Sigmoid colon (tissue), 7 donors: ENCODE measurements around the gene HES3. TPM values are rescaled to one million over a fixed set of nuclear protein-coding genes. Genes with fewer than 3 reads are reported as not detected.

Experiments used
- DNase-seq: peaks from one replicate; pipeline ENCODE4 v3.0.0-alpha.2; 2019
- H3K27ac ChIP-seq, 4 donors: fragments of 200-600 bp; sonication (generic); one replicate each; pipeline ENCODE4 v1.5.1; 2016 to 2019; ENCODE audit warnings: mild to moderate bottlenecking in 1 of 4
- H3K27me3 ChIP-seq, 3 donors: fragments of 200-600 bp; sonication (generic); one replicate each; pipeline ENCODE4 v1.5.1; 2019; ENCODE audit warnings: mild to moderate bottlenecking in 1 of 3
- H3K36me3 ChIP-seq, 4 donors: fragments of 200-600 bp; sonication (generic); one replicate each; pipeline ENCODE4 v1.5.1; 2016 to 2019
- H3K4me1 ChIP-seq, 4 donors: fragments of 200-600 bp; sonication (generic); one replicate each; pipeline ENCODE4 v1.5.1; 2017 to 2019
- H3K4me3 ChIP-seq, 4 donors: fragments of 200-600 bp; sonication (generic); one replicate each; pipeline ENCODE4 v1.5.1; 2017 to 2019; ENCODE audit warnings: mild to moderate bottlenecking in 2 of 4, moderate library complexity in 1 of 4
- H3K9me3 ChIP-seq, 4 donors: fragments of 200-600 bp in 3 of 4; sonication (generic) in 3 of 4; one replicate each; pipeline versions ENCODE4 v1.5.1 to v1.6.1; 2013 to 2019
- CTCF ChIP-seq, 4 experiments: fragments of 450-650 bp in 3 of 4; fragments of 200-600 bp in 1 of 4; IDR thresholded peaks; one replicate each; pipeline ENCODE4 v1.5.1; 2016 to 2019; ENCODE audit warnings: antibody characterized with exemption in 4 of 4, mild to moderate bottlenecking in 3 of 4, moderate library complexity in 2 of 4
- EP300 ChIP-seq, 4 donors: sonication (generic); formaldehyde crosslinking; IDR thresholded peaks; one replicate each; pipeline ENCODE4 v1.6.1; 2017; ENCODE audit warnings: antibody characterized with exemption in 4 of 4
- POLR2A ChIP-seq, 2 donors: fragments of 450-650 bp; IDR thresholded peaks; one replicate each; pipeline ENCODE4 v1.6.1; 2016; ENCODE audit warnings: antibody characterized with exemption in 2 of 2, mild to moderate bottlenecking in 2 of 2, moderate library complexity in 2 of 2
- POLR2AphosphoS5 ChIP-seq, 4 donors: sonication (generic); formaldehyde crosslinking; IDR thresholded peaks; one replicate each; pipeline ENCODE4 v1.6.1; 2017; ENCODE audit warnings: antibody characterized with exemption in 4 of 4
- WGBS, 2 donors: extraction: QIAGEN DNeasy Blood & Tissue Kit; methylation state at CpG; one replicate each; pipeline ENCODE4 v1.1.7; 2013; 5-methylcytosine and 5-hydroxymethylcytosine counted together
- intact Hi-C: fragments of 100-400 bp; cut with DNase I; formaldehyde crosslinking; loops from one replicate; pipeline ENCODE4 v1.15.1; 2023
- polyA plus RNA-seq, 3 donors: library from polyadenylated mRNA; stranded (reverse); fragments of 200-250 nt; gene quantifications; one replicate each; pipeline ENCODE4 v1.2.3, GENCODE V29; 2013
- total RNA-seq, 4 donors: library from RNA; depleted of rRNA; stranded (reverse); fragments of >200 nt; gene quantifications; one replicate each; pipeline ENCODE4 v1.1.0, GENCODE V29; 2016
- donor health status: healthy with polysubstance abuse.
- donor health status: Bipolar disorder and iron deficiency.
- donor health status: healthy.

The HES3 gene
- total and polyA plus RNA-seq, 7 donors: not detected

DNA sequence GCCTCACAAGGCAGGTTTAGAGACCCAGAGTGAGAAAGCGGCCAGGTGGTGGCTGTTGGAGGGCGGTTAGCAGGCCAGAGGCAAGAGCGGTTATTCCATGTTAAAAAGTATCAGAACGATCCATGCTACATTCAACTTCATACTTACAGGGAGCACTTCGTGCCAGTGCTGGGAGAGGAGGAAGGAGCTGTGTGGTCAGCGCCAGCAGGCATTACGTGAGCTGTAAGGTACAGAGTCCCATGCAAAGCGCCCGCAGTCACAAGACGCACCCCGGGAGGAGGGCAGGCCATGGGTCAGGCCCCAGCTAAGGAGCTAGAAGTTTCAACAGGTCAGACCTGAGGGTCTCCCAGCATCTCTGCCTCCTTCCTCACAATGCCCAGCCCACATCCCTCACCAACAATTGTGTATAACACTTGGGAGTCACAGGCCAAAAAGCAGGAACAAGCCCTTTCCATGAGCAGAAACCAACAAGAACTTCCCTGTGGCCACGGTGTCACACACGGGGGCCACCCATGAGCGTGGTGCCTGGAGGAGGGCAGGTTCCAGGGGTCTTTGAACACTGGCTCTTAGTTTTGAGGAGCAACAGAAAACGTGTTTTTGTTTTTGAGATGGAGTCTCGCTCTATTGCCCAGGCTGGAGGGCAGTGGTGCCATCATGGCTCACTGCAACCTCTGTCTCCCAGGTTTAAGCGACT is 38.7 kb downstream of the HES3 start:
- DNase-seq: no peak
- TF ChIP-seq EP300 (IDR thresholded peaks at IDR 0.05) (no peak), CTCF (IDR thresholded peaks at IDR 0.05) (no peak), POLR2AphosphoS5 (IDR thresholded peaks at IDR 0.05) (no peak), POLR2A (IDR thresholded peaks at IDR 0.05) (no peak)
- WGBS, 2 donors: 87 to 93% methylated on average over 17 of the region's 17 CpGs
- intact Hi-C loops: no loop called here
- Histone ChIP-seq H3K27me3 (no peaks in the 10 kb centered on the region), H3K27ac (no peak overlapping the region), H3K36me3 (no peaks in the 10 kb centered on the region), H3K9me3 (no peaks in the 10 kb centered on the region), H3K4me1 (no peaks in the 10 kb centered on the region), H3K4me3 (no peak overlapping the region)

DNA sequence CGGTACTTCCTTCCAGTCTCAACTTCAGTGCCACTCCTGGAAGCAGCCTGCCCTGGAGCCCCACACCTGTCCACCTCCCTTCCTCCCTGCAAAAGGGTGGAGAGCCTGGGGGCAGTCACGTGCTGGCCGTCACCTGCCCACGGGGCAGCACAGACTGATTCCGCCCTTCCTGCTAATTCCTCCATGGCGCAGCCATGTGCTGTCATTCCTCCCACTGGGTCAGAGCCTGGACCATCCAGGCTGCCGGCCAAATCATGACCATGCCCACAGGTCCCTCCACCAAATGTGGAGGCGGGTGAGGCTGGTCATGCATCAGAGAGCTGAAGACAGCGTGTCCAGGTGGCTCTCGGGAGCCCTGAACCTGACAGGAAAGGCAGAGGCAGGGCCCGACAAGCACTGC is 41.4 kb downstream of the HES3 start:
- no peak overlapping the region for H3K27ac ChIP-seq
- intact Hi-C loops: no loop called here
- no peak for DNase-seq
- H3K27me3 ChIP-seq: no peaks in the 10 kb centered on the region
- TF ChIP-seq CTCF (IDR thresholded peaks at IDR 0.05) (no peak), POLR2AphosphoS5 (IDR thresholded peaks at IDR 0.05) (no peak), EP300 (IDR thresholded peaks at IDR 0.05) (no peak), POLR2A (IDR thresholded peaks at IDR 0.05) (no peak)
- H3K4me1 ChIP-seq: peaks cover 0 to 6% (median 3%) of the 10 kb centered on the region in 4 donors
- H3K36me3 ChIP-seq: no peaks in the 10 kb centered on the region
- no peaks in the 10 kb centered on the region for H3K9me3 ChIP-seq
- no peak overlapping the region for H3K4me3 ChIP-seq
- WGBS, 2 donors: 94% methylated on average over 11 of the region's 11 CpGs

- no peak for TF ChIP-seq POLR2A (IDR thresholded peaks at IDR 0.05)
- no peak for TF ChIP-seq EP300 (IDR thresholded peaks at IDR 0.05)
- no peak for TF ChIP-seq POLR2AphosphoS5 (IDR thresholded peaks at IDR 0.05)
- no peak for TF ChIP-seq CTCF (IDR thresholded peaks at IDR 0.05)
- peaks cover 0 to 6% (median 3%) of the 10 kb centered on the region in 4 donors for H3K4me1 ChIP-seq
- no peaks in the 10 kb centered on the region for H3K36me3 ChIP-seq
- no peak overlapping the region for H3K27ac ChIP-seq
- DNase-seq: no peak
- no peak overlapping the region for H3K4me3 ChIP-seq
- H3K27me3 ChIP-seq: no peaks in the 10 kb centered on the region
- WGBS, 2 donors: 95 to 97% methylated on average over 8 of the region's 8 CpGs
- H3K9me3 ChIP-seq: no peaks in the 10 kb centered on the region
- intact Hi-C loops: no loop called here
Measured at GRCh38 chr1:6286266-6286665, 42.3 kb downstream of the HES3 start.

DNA sequence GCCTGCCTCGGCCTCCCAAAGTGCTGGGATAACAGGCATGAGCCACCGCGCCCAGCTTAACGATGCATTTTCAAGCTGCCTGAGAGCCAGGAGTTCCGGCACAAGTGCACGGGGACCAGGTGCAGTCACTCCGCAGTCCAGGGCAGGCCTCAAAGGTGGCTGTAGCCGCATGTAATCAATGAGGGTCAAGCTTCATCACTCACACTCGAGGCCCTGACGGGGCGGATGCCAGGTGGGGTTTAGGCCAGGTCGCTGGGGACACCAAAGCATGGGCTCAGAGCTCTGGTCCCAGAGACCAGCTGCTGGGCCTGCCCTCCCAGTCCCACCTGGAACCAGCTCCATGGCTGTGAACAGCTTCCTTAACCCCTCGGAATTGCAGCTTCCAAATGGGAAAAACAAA is 43.0 kb downstream of the HES3 start:
- no peak for DNase-seq
- peaks cover 0 to 6% (median 3%) of the 10 kb centered on the region in 4 donors for H3K4me1 ChIP-seq
- no peak overlapping the region for H3K27ac ChIP-seq
- H3K4me3 ChIP-seq: no peak overlapping the region
- H3K36me3 ChIP-seq: no peaks in the 10 kb centered on the region
- intact Hi-C loops: no loop called here
- no peaks in the 10 kb centered on the region for H3K27me3 ChIP-seq
- H3K9me3 ChIP-seq: no peaks in the 10 kb centered on the region
- 87 to 88% methylated on average over 13 of the region's 13 CpGs for WGBS, 2 donors
- no peak for TF ChIP-seq POLR2A (IDR thresholded peaks at IDR 0.05)
- TF ChIP-seq EP300 (IDR thresholded peaks at IDR 0.05): no peak
- TF ChIP-seq POLR2AphosphoS5 (IDR thresholded peaks at IDR 0.05): no peak
- TF ChIP-seq CTCF (IDR thresholded peaks at IDR 0.05): no peak

DNA sequence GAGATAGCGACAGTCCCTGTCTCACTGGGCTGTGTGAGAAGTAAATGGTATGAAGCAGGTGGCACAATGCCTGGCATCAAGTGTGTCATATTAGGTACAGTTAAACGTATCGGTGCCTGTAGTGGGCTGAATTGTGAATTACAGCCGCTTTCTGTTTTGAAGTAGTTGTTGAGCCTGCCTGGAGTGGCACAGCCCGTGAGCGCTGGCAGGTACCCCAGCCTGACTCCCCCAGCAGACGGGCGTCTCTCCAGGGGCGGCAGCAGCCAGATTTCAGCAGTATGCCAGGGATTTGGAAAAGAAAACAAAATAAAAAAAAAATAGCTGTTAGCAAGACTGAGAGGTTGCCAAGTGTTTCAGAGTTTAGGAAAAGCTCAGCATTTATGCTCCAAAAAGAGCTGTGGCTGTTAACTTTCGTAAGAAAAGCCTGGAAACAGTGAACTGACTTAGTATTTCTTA is 43.5 kb downstream of the HES3 start:
- intact Hi-C loops: no loop called here
- Histone ChIP-seq H3K9me3 (no peaks in the 10 kb centered on the region), H3K36me3 (no peaks in the 10 kb centered on the region), H3K4me1 (peaks cover 0 to 6% (median 3%) of the 10 kb centered on the region in 4 donors), H3K4me3 (no peak overlapping the region), H3K27me3 (no peaks in the 10 kb centered on the region), H3K27ac (no peak overlapping the region)
- no peak for DNase-seq
- TF ChIP-seq POLR2A (IDR thresholded peaks at IDR 0.05) (no peak), POLR2AphosphoS5 (IDR thresholded peaks at IDR 0.05) (no peak)
- 83 to 91% methylated on average over 10 of the region's 10 CpGs for WGBS, 2 donors
